HG02884 (cell line): ENCODE data around the gene FEZF1.
A peak's percentile ranks its signal among the peaks of the same experiment; 100 is the strongest.

ENCODE experiments used
- ATAC-seq: cut with Tn5 transposase; IDR thresholded peaks from one replicate; pipeline ENCODE4 v1.9.1; 2021; ENCODE audit warnings: mild to moderate bottlenecking, moderate library complexity; ENCODE audit not compliant: unreplicated experiment

FEZF1 gene

GRCh38 chr7:122304319-122304975 is at the start of gene FEZF1:
Gene FEZF1 (minus strand): TSS chr7:122304750. CDS start chr7:122304437, 313 bp downstream.
- ATAC-seq = no peak

GRCh38 chr7:122352454-122352853 is 47.9 kb upstream of the FEZF1 start:
- ATAC-seq = no peak

GRCh38 chr7:122350701-122351100 is 46.2 kb upstream of the FEZF1 start:
- no peak for ATAC-seq

GRCh38 chr7:122344303-122344620 is 39.7 kb upstream of the FEZF1 start:
- no peak for ATAC-seq

GRCh38 chr7:122343601-122344302 is 39.2 kb upstream of the FEZF1 start:
- ATAC-seq = no peak

GRCh38 chr7:122340427-122340826 is 35.9 kb upstream of the FEZF1 start:
- ATAC-seq = no peak

GRCh38 chr7:122339145-122339904 is 34.8 kb upstream of the FEZF1 start:
- ATAC-seq = no peak

GRCh38 chr7:122337011-122337410 is 32.5 kb upstream of the FEZF1 start:
- ATAC-seq = no peak

GRCh38 chr7:122329145-122329802 is 24.7 kb upstream of the FEZF1 start:
- ATAC-seq = no peak

- no peak for ATAC-seq
Measured at GRCh38 chr7:122327969-122328368, 23.4 kb upstream of the FEZF1 start.

- no peak for ATAC-seq
Measured at GRCh38 chr7:122316467-122317388, 12.2 kb upstream of the FEZF1 start.

GRCh38 chr7:122315507-122316466 is 11.2 kb upstream of the FEZF1 start:
- ATAC-seq = no peak

GRCh38 chr7:122314284-122314683 is 9.7 kb upstream of the FEZF1 start:
- ATAC-seq = no peak

GRCh38 chr7:122312789-122313188 is 8.2 kb upstream of the FEZF1 start:
- no peak for ATAC-seq

- ATAC-seq = no peak
Measured at GRCh38 chr7:122311734-122312450, 7.3 kb upstream of the FEZF1 start.

GRCh38 chr7:122311050-122311700 is 6.6 kb upstream of the FEZF1 start:
- no peak for ATAC-seq

GRCh38 chr7:122310119-122311021 is 5.8 kb upstream of the FEZF1 start:
- ATAC-seq = peak; percentile 64
